OCI-M2 (cell line): ENCODE results near the gene HK2.

ENCODE experiments used
- DNase-seq: peaks from one replicate; lab custom pipeline; 2025; ENCODE audit not compliant: unreplicated experiment; lab: John Stamatoyannopoulos, UW

HK2 gene

DNA sequence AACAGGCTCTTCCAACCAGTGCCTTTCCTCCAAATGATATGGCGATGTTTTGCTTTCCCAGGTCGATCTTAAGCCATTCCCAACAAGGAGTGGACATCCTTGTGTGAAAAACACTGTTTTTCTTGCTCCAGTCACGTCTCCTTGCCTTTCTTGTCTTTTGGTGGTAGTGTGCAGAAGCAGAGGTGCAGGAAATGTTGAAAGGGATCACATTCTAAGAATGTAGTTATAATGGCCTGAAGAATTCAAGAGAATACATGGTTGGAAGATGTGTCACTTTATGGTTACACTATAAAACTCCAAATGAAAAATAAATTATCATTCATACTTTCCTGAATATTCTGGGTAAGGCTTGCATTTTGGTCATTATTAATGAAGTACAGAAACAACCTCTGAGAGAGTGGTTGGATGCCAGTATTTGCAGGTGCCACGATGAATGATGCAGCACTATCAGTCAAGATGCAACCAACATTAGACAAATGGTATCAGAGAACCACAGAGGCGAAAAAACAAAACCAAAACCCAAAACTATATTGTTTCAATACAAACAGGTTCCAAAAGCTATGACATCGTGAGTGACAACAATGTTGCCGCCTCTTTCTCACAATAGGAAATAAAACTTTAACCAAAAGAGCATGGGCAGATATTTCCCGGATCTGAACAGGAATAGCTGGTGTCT lies 97.0 kb downstream of the HK2 start:
- DNase-seq, result no peak

DNA sequence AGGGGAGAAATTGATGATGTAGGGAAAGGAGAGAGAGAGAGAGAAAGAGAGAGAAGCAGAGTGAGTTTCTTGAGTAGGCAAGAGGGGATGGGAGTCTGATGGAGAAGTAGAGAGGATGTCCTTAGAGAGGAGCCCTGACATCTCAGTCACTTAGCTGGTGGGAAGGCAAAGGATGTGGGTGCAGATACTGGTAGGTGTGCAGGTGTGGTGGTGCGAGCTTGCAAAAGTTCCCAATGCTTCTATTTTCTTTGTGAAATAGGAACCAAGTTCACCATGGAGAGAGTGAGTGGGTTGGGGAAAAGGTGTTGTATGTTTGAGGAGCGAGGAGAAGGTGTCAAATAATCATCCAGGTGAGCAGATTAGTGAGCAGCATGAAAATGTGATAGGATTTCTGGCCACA lies 98.0 kb downstream of the HK2 start:
- DNase-seq, result no peak

DNA sequence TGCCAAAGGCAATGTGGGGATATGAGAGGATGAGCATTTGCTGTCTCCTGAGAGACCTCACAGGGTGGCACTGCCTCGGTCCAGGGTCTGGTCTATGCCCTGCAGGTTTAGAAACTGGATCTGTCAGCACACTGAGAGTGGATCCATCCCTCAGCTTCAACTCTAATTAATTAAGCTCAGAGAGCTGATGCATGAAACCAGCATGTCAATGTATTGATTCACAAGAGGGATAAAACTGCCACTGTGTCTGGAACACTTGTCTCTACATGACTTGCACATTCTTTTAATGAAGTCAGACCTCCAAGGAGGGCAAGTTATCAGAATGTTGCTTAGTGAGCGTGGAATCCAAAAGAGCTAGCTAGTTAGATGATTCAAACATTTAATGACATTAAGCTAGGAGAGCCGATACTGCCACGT lies 102.1 kb downstream of the HK2 start:
- DNase-seq, result no peak

DNA sequence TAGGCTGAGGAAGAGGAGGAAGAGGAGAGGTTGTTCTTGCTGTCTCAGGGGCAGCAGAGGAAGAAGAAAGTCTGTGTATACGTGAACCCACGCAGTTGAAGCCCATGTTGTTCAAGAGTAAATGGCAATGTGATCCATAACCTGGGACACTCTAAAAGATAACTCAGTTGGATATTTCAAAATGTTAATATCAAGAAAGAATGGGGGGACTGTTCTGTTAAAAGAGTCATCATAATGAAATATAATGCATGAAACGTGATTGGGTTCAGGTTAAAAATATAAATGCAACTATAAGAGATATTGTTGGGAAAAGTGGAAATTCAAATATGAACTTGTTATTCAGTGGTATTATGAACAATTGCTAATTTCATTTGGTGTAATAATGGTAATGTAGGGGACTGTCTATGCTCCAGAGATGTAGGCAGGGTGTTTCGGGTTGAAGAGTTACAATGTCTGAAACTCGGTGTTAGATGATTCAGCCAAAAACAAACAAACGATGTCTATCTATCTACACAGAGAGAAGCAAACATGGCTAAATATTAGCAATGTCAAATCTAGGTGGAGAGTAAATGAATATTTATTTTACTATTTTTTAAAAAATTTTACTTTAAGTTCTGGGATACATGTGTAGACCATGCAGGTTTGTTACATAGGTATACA lies 103.4 kb downstream of the HK2 start:
- DNase-seq, result no peak

DNA sequence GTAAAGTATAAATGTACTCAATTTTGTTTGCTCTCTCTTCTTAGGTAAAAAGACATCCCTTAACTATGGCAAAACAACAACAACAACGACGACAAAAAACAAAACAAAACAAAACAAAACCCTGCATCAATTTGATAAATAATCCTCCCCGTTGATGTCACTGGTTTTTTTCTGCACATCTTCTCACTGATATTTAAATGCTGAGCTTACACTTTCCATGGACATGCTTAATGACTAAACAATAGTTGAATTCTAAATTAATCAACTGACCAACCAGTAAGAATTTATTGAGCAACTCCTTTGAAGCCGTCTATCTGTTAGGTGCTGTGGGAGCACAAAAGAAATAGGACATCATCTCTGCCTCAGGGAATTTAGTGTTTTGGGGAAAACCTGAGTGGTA lies 104.3 kb downstream of the HK2 start:
- DNase-seq, result no peak

DNA sequence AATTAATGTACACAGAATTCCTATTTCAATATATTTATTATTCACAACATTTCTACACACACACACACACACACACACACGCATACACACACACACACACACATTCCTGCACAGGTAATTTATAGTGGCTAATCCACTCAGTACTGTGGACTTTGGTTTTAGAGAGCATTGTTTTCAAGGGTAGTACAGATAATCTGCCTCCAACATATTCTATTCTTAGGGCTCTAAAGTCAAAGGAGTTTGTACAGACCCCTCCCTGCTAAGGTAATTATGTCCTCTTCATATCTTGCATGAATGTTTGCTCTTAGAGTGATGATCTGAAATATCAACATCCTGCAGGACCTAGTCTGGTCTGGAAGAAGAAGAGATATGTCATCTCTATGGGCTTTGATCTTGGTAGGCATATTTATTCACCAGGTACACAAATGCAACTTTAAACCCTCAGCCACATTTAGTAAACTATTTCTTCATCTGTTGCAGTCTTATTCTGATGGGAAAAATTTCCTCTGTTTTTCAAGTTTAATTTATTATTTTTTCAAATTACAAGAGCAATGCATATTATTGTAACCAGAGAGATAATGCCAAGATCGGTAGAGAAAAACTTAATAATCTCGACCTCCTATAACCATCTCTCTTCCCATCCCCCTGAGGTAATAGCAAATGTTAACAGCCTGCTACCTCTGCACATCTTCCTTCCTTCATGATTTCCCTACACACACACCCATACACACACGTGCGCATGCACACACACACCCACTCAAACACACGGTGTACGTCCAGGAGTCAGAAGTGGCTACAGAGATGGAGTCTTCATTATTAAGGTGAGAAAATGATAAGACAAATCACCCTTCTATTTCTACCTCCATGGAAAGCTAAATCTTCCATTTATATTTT lies 106.2 kb downstream of the HK2 start:
- DNase-seq, result no peak

DNA sequence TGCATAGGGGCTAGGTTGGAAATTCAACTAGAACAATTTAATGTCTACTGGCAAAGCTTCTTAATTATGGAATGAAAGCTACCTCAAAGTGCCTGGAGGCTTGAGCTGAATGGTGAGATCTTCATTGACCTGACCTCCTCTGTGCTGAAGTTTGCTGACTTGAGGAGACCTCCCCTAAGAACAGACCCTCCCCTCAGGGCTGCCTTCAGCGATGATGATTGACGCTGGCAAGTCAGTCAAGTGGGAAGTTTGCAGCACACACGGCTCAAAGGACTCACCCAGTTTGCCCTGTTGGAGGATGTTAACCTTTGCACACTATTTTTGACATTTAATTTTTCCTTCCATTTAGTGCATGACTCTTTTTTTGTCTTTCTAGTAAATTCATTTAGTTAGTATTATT lies 107.4 kb downstream of the HK2 start:
- DNase-seq, result no peak

DNA sequence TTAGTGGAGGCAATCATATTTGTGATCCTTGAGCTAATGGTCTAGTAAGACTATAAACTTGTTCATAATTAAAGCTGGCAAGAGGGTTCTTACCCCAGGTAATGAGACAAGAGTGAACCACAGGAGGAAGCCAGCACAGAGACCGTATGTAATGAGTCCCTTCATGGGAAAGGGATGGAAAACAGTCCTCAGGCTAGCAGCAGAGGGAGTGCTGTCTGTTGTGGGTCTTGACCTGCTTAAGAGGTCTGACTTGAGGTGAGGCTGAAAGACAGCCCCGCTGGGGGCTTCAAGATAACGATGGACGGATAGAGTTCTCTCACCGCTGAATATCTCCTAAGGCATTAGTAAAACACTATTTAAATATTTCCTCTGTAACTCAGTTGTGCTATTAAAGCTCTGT lies 108.3 kb downstream of the HK2 start:
- DNase-seq, result no peak
